Vagina (tissue), 2 donors: ENCODE data around the gene OSBPL1A.

Source experiments
- CTCF ChIP-seq, 3 experiments: fragments of 450-650 bp in 2 of 3; fragments of 200-600 bp in 1 of 3; sonication (generic) in 1 of 3; IDR thresholded peaks; one replicate each; pipeline ENCODE4 v1.5.1; 2017 to 2019; ENCODE audit warnings: antibody characterized with exemption in 3 of 3, mild to moderate bottlenecking in 2 of 3, moderate library complexity in 2 of 3
- POLR2A ChIP-seq, 2 donors: fragments of 450-650 bp; IDR thresholded peaks; one replicate each; pipeline ENCODE4 v1.6.1; 2017; ENCODE audit warnings: antibody characterized with exemption in 2 of 2, mild to moderate bottlenecking in 2 of 2, moderate library complexity in 2 of 2

- TF ChIP-seq CTCF (IDR thresholded peaks at IDR 0.05) (no peak), POLR2A (IDR thresholded peaks at IDR 0.05) (no peak)
Measured at GRCh38 chr18:24201699-24202687, 195.6 kb downstream of the OSBPL1A start.
